ACC112 (cell line): Measurements from ENCODE around the gene HNRNPUL1.

ENCODE experiments used
- H2AFZ ChIP-seq: fragments of 200-600 bp; sonication (generic); one replicate; pipeline ENCODE4 v1.6.0; 2017; ENCODE audit warnings: antibody characterized with exemption, low read length; ENCODE audit not compliant: unreplicated experiment
- H3K27ac ChIP-seq: fragments of 200-600 bp; sonication (generic); 2 replicates; pipeline ENCODE4 v1.5.1; 2014; ENCODE audit warnings: low read depth, mild to moderate bottlenecking, antibody characterized with exemption, low read length, moderate library complexity
- H3K27me3 ChIP-seq: fragments of 200-600 bp; sonication (generic); 2 replicates; pipeline ENCODE4 v1.6.1; 2014; ENCODE audit warnings: mild to moderate bottlenecking, antibody characterized with exemption, low read length, moderate library complexity, mixed read lengths; ENCODE audit not compliant: insufficient read depth
- H3K36me3 ChIP-seq: fragments of 200-600 bp; sonication (generic); 2 replicates; pipeline ENCODE4 v1.6.1; 2016; ENCODE audit warnings: mild to moderate bottlenecking, antibody characterized with exemption, low read length, moderate library complexity, mixed read lengths; ENCODE audit not compliant: insufficient read depth
- H3K4me1 ChIP-seq: fragments of 200-600 bp; sonication (generic); one replicate; pipeline ENCODE4 v1.6.1; 2016; ENCODE audit warnings: low read length, mixed read lengths; ENCODE audit not compliant: insufficient read depth, unreplicated experiment, control insufficient read depth
- H3K4me3 ChIP-seq: fragments of 200-600 bp; sonication (generic); 2 replicates; pipeline ENCODE4 v1.5.1; 2014; ENCODE audit warnings: mild to moderate bottlenecking, low read depth, low read length
- H3K79me2 ChIP-seq: fragments of 200-600 bp; sonication (generic); one replicate; pipeline ENCODE4 v1.6.0; 2016; ENCODE audit warnings: low read length; ENCODE audit not compliant: control insufficient read depth, unreplicated experiment, insufficient read depth

HNRNPUL1 gene

GRCh38 chr19:41309180-41310032 is 45.2 kb downstream of the HNRNPUL1 start:
- peaks cover 14% of the 10 kb centered on the region for H3K4me1 ChIP-seq
- H3K27me3 ChIP-seq, result no peaks in the 10 kb centered on the region
- peak overlapping the region; percentile 67 for H2AFZ ChIP-seq
- H3K79me2 ChIP-seq, result peaks cover 10% of the 10 kb centered on the region
- 0 out of 2 replicates have a peak, but pooled peaks cover 3% of the 10 kb centered on the region for H3K36me3 ChIP-seq
- H3K27ac ChIP-seq, result peak overlapping the region; percentile 90
- H3K4me3 ChIP-seq, result peak overlapping the region; percentile 95

GRCh38 chr19:41310033-41310831 is 46.1 kb downstream of the HNRNPUL1 start, which contains the start of gene CCDC97:
Gene CCDC97, plus strand, starts transcription at chr19:41310172. Its CDS starts 139 bp downstream, at chr19:41310311.
- Histone ChIP-seq H3K27me3 (no peaks in the 10 kb centered on the region), H3K4me3 (peak within 1 kb of the TSS; percentile 95), H3K36me3 (no peaks in the 10 kb centered on the region), H2AFZ (peak within 1 kb of the TSS; percentile 67), H3K27ac (peak within 1 kb of the TSS; percentile 90), H3K79me2 (peaks cover 10% of the 10 kb centered on the region), H3K4me1 (peaks cover 14% of the 10 kb centered on the region)

GRCh38 chr19:41311072-41311471 is 46.9 kb downstream of the HNRNPUL1 start:
- Histone ChIP-seq H3K27ac (peak overlapping the region; percentile 90), H3K79me2 (peaks cover 10% of the 10 kb centered on the region), H2AFZ (no peak overlapping the region), H3K27me3 (no peaks in the 10 kb centered on the region), H3K36me3 (no peaks in the 10 kb centered on the region), H3K4me3 (peak overlapping the region; percentile 95), H3K4me1 (peaks cover 14% of the 10 kb centered on the region)

- Histone ChIP-seq H3K27ac (no peak overlapping the region), H3K4me1 (peaks cover 14% of the 10 kb centered on the region)
Measured at GRCh38 chr19:41311613-41312012, 47.4 kb downstream of the HNRNPUL1 start.

GRCh38 chr19:41316306-41316920 is 52.2 kb downstream of the HNRNPUL1 start:
- Histone ChIP-seq H3K4me1 (peaks cover 2% of the 10 kb centered on the region), H3K27ac (no peak overlapping the region), H3K4me3 (no peak overlapping the region), H3K79me2 (peaks cover 7% of the 10 kb centered on the region), H3K27me3 (no peaks in the 10 kb centered on the region), H3K36me3 (peaks cover 8% of the 10 kb centered on the region; the same call in 1 of the 2 replicates), H2AFZ (no peak overlapping the region)

More at GRCh38 chr19:41311613-41312012, 47.4 kb downstream of the HNRNPUL1 start:
- H3K4me3 ChIP-seq, result no peak overlapping the region
- H2AFZ ChIP-seq, result no peak overlapping the region
- H3K79me2 ChIP-seq, result peaks cover 10% of the 10 kb centered on the region
- peaks cover under 1% of the 10 kb centered on the region; the same call in 1 of the 2 replicates for H3K36me3 ChIP-seq
- H3K27me3 ChIP-seq, result no peaks in the 10 kb centered on the region

- no peaks in the 10 kb centered on the region for H3K79me2 ChIP-seq
- peaks cover 8% of the 10 kb centered on the region; the same call in 1 of the 2 replicates for H3K36me3 ChIP-seq
- no peaks in the 10 kb centered on the region for H3K27me3 ChIP-seq
- no peak overlapping the region for H3K27ac ChIP-seq
- H3K4me1 ChIP-seq, result peaks cover 24% of the 10 kb centered on the region
- H3K4me3 ChIP-seq, result no peak overlapping the region
- H2AFZ ChIP-seq, result no peak overlapping the region
Measured at GRCh38 chr19:41318696-41319499, 54.7 kb downstream of the HNRNPUL1 start.

GRCh38 chr19:41319500-41320184 is 55.5 kb downstream of the HNRNPUL1 start:
- Histone ChIP-seq H3K36me3 (peaks cover 8% of the 10 kb centered on the region; the same call in 1 of the 2 replicates), H3K4me1 (peaks cover 32% of the 10 kb centered on the region), H2AFZ (no peak overlapping the region), H3K27ac (no peak overlapping the region), H3K79me2 (no peaks in the 10 kb centered on the region), H3K4me3 (no peak overlapping the region), H3K27me3 (no peaks in the 10 kb centered on the region)

GRCh38 chr19:41320185-41320518 is 56.0 kb downstream of the HNRNPUL1 start:
- Histone ChIP-seq H3K4me3 (no peak overlapping the region), H3K27ac (no peak overlapping the region), H3K36me3 (peaks cover 8% of the 10 kb centered on the region; the same call in 1 of the 2 replicates), H3K79me2 (no peaks in the 10 kb centered on the region), H3K4me1 (peaks cover 37% of the 10 kb centered on the region), H3K27me3 (no peaks in the 10 kb centered on the region), H2AFZ (no peak overlapping the region)

DNA sequence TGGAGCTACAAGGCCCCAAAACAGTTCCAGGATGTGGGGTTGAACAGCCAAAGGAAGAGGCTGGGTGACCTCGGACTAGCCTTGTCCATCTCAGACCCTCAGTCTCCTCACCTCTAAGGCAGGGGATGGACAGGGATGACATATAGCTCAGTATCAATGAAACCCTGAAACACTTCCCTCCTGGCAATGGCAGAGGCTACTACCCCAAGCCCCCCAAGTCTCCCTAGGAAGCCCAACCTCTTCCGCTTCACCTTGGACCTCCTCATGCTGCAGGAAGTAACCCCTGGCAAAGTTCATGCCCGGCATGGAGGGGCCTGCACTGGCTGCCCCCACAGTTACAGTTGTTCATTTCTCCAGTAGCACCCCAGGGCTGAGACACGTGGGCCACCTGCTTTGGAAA is 56.4 kb downstream of the HNRNPUL1 start:
- Histone ChIP-seq H3K27ac (no peak overlapping the region), H3K4me1 (peaks cover 41% of the 10 kb centered on the region), H3K27me3 (no peaks in the 10 kb centered on the region), H3K4me3 (no peak overlapping the region), H3K79me2 (no peaks in the 10 kb centered on the region), H2AFZ (no peak overlapping the region), H3K36me3 (peaks cover 8% of the 10 kb centered on the region; the same call in 1 of the 2 replicates)
